Kidney epithelial cell (primary cell): ENCODE data around the gene MOB3C. TPM values are rescaled to one million over a fixed set of nuclear protein-coding genes. Genes with fewer than 3 reads are reported as not detected.

Source experiments
- DNase-seq: peaks from one replicate; pipeline ENCODE4 v3.0.0-alpha.2; 2010; ENCODE audit warnings: low read depth
- H3K27me3 ChIP-seq: 2 replicates; pipeline ENCODE4 v1.6.0; 2011; ENCODE audit warnings: low read length; ENCODE audit not compliant: control insufficient read depth, insufficient read depth
- H3K36me3 ChIP-seq: 2 replicates; pipeline ENCODE4 v1.5.1; 2011; ENCODE audit warnings: low read length; ENCODE audit not compliant: control insufficient read depth, insufficient read depth
- H3K4me3 ChIP-seq: 2 replicates; pipeline ENCODE4 v1.5.1; 2011; ENCODE audit warnings: low read depth, mild to moderate bottlenecking, control low read depth, low read length
- CTCF ChIP-seq: IDR thresholded peaks from 2 replicates; pipeline ENCODE4 v1.5.1; 2011; ENCODE audit warnings: mild to moderate bottlenecking, moderate library complexity, low read length, control low read depth, inconsistent platforms; ENCODE audit not compliant: insufficient read depth, poor library complexity, severe bottlenecking
- total RNA-seq: library from RNA; depleted of rRNA; stranded (reverse); fragments of >200 nt; gene quantifications from 2 replicates; pipeline ENCODE4 v1.2.3, GENCODE V29; 2015

MOB3C gene
- total RNA-seq, 1 donor from 2014 or later: 9.0 TPM

- DNase-seq: no peak
- TF ChIP-seq CTCF: no peak
- Histone ChIP-seq H3K36me3 (no peaks in the 10 kb centered on the region), H3K27me3 (no peaks in the 10 kb centered on the region), H3K4me3 (no peak overlapping the region)
These were observed 36.3 kb downstream of the MOB3C start for GRCh38 chr1:46580140-46580903.

GRCh38 chr1:46577671-46578070 is 38.9 kb downstream of the MOB3C start:
- Histone ChIP-seq H3K36me3 (no peaks in the 10 kb centered on the region), H3K27me3 (no peaks in the 10 kb centered on the region), H3K4me3 (no peak overlapping the region)
- TF ChIP-seq CTCF: no peak
- DNase-seq: no peak

GRCh38 chr1:46576596-46576995 is 40.0 kb downstream of the MOB3C start:
- TF ChIP-seq CTCF: no peak
- no peak overlapping the region for H3K4me3 ChIP-seq
- no peaks in the 10 kb centered on the region for H3K27me3 ChIP-seq
- H3K36me3 ChIP-seq: no peaks in the 10 kb centered on the region
- no peak for DNase-seq

GRCh38 chr1:46575778-46576177 is 40.8 kb downstream of the MOB3C start:
- H3K27me3 ChIP-seq: no peaks in the 10 kb centered on the region
- no peak overlapping the region for H3K4me3 ChIP-seq
- DNase-seq: no peak
- no peak for TF ChIP-seq CTCF
- H3K36me3 ChIP-seq: no peaks in the 10 kb centered on the region

- Histone ChIP-seq H3K27me3 (no peaks in the 10 kb centered on the region), H3K36me3 (no peaks in the 10 kb centered on the region), H3K4me3 (no peak overlapping the region)
- TF ChIP-seq CTCF: no peak
- no peak for DNase-seq
These were observed 41.3 kb downstream of the MOB3C start for GRCh38 chr1:46575300-46575699.

GRCh38 chr1:46571691-46572225 is 44.9 kb downstream of the MOB3C start:
- no peak for DNase-seq
- H3K27me3 ChIP-seq: no peaks in the 10 kb centered on the region
- H3K36me3 ChIP-seq: no peaks in the 10 kb centered on the region
- no peak for TF ChIP-seq CTCF
- H3K4me3 ChIP-seq: no peak overlapping the region
